Femur (tissue), 1 donor: ENCODE data around the gene TRIM3.
A peak's percentile ranks its signal among the peaks of the same experiment; 100 is the strongest.

ENCODE experiments used
- DNase-seq: peaks from one replicate; pipeline ENCODE4 v3.0.0-alpha.2; 2017

The TRIM3 gene

DNA sequence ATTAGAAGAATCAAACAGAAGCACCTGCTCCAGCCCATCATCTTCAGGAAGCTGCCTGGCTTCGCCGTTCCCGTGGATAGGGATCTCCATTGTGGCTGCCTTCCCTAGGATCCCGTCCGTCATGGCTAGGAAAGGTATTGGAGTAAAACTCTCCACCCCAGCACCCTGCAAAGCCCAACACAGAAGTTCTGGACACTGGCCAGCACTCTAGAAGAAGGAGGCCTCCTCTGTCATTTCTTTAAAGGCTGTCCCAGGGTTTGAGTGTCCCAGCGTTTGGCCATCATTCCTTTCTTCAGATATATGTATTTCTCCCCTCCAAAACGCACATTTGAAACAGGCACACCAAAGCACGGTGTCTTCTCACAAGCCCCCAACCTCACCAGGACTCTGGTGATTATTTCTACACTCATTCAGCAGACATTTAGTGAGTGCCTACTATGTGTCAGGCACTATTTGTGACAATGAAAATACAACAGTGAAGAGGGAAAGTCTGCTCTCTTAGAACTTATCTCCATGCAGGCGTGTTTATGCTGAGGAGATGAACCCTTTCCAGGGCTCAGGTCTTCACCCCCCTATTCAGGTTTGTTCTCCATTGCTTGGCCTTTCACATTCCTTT is 6.7 kb upstream of the TRIM3 start:
- no peak for DNase-seq

GRCh38 chr11:6476571-6476970 is 2.8 kb upstream of the TRIM3 start:
- DNase-seq, result no peak

DNA sequence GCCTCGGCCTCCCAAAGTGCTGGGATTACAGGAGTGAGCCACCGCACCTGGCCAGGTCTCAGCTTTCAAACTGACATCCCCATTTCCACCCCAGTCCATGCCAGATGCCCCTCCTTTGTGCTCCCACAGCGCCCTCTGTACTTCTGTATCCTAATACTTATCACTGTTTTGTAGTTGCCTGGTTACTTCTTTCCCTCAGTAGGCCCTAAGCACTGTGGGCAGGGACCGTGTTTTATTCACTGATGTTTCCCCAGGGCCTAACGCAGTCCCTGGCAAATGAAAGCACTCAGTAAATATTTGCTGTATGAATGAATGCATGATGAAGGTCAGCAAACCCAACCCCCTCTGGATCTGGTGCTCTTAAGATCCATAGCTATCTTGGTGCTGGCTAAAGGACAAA is 2.2 kb upstream of the TRIM3 start:
- DNase-seq, result no peak

DNA sequence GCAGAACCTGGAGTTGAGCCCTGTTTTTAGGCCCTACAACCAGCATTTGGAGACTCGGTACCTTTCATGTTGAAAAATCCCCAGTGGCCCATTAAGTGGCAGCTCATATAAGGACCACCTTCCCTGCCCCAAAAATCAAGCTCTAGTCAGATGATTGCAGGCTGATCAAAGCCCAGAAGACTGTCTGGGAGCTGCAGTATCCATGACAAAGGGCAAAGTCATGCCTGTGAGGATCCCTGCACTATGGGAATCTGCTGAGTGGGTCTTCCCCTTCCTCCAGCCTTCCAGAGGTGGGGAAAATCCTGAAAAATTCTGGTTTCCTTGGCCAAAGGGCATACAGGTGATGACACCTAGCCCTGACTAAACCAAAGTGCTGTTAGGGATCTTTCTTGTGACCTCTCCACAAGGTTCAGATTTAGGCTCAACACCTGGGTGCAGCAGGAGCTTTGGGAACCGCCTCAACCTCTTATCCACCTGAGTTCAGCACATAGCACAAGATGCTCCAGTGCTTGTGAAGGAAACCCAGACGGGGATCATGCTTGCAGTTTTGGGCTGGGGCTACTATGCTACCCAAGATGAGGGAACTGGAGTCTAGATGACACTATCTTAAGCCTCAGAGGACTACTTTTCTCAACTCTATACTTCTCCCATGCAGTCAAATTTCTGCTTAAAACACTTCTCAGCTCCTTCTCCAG is 1.2 kb upstream of the TRIM3 start:
- DNase-seq, result no peak

DNA sequence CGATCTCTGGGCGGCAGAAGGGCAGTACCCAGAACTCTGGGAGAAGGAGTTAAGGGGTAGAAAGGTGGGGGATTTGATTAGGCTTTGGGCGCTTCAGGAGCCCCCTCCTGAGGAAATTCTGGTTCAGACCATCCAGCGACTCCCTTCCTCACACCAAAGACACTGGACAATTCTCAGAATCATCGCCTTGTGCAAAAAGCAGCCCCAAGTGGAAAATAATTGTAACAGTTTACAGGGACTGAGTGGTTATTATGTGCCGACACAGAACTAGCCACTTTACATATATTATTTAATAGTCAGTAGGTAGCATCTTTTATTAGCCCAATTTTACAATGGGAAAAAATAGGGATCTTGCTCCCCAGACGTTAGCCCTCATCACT is 662 bp upstream of the TRIM3 start:
- DNase-seq, result no peak

DNA sequence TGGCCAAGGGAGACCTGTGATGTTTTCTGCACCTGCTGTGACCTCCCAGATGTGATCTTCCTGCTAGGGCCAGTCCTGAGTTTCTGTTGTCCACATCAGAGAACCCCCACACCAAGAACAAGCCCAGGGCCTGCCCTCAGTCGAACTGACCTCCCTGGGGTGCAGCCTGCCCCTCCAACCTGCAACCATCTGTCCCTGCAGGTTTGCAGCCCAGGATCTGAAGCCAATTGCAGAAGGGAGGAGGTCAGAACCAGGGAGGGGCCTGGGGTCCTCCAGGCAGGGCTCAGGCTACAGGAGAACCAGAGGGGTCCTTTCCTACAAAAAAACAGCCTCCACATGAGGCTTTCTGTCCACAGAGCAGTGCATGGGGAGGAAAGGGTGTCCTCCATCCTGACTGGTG is 807 bp downstream of the TRIM3 start:
- DNase-seq, result no peak

DNA sequence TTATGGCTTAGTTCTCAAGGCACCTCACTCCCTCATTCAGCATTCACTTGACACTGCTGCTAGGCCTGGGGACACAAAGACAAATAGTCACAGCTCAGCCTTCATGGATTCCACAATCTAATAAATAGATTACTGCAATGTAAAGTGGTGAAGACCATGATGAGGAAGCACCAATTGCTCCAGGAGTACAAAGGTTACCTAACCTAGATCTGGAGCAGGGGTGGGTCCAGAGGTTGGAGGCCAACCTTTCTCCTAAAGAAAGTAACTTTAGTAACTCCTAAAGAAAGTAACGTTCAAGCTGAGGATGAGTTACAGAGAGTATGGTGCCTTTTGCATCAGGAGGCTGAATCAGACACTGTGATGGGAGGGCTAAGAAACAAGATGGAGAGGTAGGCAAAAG is 4.1 kb downstream of the TRIM3 start:
- no peak for DNase-seq

- peak; percentile 93 for DNase-seq
These were observed 4.8 kb downstream of the TRIM3 start for GRCh38 chr11:6468712-6469495.

- no peak for DNase-seq
These were observed 14.7 kb downstream of the TRIM3 start for GRCh38 chr11:6459099-6459450.

GRCh38 chr11:6458352-6459098 is 15.2 kb downstream of the TRIM3 start:
- no peak for DNase-seq

DNA sequence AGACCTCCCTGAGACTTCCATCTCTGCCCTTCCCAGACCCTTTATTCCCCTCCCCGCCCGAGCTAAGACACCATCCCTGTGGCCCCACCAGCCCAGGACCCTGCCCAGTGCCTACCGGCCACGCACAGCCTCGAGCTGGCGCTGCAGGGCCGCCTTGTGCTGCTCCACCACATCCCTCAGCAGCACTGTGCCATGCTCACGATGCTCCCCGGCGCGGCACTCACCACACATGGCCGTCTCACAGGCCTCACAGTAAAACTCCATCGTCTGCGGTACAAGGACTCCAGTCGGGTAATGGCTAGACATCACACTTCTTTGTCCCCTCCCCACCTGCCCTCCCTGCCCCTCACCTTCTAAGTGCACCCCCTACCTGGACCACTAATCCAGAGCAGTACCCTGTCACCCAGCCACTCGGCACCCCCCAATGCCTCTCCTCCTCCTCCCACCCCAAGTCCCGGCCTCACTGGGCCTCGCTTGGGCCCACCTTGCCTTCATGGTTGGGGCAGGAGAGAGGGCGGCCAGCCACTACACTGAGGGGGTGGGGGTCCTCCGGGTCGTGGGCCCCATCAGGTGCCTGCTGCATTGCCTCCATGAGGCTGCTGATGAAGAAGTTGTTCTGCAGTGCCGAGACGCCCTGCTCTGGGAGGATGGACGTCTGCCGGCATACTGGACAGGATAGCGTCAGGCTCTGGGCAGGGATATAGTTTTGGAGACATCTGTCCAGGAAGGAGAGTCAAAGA is 16.0 kb downstream of the TRIM3 start:
- no peak for DNase-seq

DNA sequence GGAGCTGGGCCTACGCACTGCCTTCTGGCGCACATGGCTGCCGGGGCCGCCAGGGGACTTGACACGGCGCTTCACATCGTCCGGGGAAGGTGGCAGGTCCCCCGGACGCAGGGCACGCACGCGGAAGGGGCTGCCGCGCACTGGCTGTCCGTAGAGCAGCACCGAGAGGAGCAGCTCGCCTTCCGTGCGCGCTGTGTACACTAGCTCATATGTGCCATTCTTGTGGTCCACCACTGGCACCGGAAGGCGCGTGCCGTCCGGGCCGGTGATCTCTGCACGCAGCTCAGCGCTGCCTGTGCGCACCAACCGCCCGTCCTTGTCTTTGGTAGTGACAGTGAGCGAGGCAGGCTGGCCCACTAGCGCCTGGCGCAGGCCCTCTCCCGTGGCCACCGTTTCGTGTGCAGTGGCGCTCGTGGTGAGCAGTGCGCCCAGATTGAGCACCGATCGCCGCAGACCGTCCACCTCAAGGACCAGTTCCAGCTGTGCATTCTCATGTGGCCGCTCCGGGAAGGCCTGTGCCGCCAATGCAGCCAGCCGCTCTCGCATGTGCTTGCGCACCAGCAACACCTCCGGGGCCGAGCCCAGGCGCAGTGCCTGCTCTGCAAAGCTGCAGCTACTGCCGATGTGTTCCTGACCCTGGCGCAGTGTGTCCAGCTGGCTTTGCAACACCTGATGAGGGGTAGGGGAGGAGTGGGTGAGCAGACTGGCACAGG is 17.2 kb downstream of the TRIM3 start:
- no peak for DNase-seq

- no peak for DNase-seq
These were observed 18.7 kb downstream of the TRIM3 start for GRCh38 chr11:6455070-6455469.

DNA sequence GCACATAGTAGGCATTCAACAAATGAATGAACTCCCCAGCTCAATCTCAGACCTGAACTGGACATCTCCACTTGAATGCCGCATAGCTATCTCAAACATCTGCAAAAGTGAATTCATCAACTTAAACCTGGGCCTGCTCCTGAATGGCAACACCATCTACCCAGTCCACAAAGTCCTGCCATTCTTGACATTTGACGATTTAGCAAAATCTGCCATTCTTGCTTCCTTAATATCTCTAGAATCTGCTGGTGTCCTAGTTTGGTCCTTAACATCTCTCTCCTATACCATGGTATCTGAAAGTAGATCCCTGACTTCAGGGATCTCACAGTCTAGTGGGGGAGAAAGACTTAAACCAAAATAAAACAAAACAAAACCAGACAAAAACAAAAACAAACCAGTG is 20.6 kb downstream of the TRIM3 start:
- no peak for DNase-seq

DNA sequence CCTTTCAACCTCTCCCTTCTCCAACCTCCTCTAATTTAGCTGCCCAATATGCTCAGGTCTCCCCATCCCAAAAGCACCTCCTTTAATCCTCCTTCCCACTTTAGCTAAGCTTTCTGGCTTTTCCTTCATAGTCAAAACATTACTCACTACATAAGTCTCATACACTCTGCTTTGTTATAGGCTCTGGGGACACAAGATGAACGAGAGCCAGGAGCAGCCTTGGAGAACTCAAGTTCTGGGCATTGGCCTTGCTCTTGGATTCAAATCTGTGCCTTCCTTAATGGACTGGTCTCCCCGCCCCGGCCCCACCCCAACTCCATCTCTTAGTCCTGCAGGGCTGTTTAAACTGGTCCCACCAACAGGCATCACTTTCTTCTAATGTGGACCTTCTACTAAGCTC is 21.5 kb downstream of the TRIM3 start:
- no peak for DNase-seq

GRCh38 chr11:6448574-6448973 is 25.2 kb downstream of the TRIM3 start:
- no peak for DNase-seq

DNA sequence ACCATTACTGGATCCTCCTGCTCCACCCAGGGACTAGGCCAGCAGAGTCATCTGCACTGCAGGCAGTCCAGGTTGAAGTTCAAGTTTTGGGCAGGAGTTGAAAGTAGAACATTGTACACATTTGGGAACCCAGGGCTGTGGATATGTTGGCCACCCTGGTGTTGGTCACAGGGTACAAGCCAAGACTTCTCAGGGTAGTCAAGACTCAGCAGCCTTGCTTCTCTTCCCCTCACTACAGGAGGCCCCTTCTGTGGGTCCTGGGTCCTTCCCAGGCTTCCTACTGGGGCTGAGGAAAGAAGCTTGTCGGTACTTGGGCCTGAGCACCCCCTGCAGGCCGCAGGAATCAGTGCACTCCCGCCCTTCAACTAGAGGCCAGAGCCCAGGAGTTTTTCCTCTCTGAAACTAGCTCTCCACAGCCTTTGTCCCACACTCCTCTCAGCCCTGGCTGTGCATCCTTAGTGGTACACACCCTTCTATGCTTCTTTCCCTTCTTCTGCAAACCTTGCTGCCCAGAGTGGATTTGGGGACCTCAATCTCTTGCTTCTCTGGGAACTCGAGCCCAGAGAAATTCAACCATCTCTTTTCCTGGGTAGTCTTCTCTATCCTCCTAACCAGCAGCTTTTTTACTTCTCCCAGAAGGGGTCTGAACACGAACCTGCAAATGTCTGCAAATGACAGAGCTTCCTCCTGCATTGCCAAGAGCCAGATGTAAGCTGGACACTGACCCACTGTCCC is 30.3 kb downstream of the TRIM3 start:
- peak; percentile 43 for DNase-seq

- DNase-seq, result no peak
These were observed 31.3 kb downstream of the TRIM3 start for GRCh38 chr11:6442441-6442840.

GRCh38 chr11:6440906-6441358 is 32.8 kb downstream of the TRIM3 start, which contains the start of gene HPX:
Gene HPX, minus strand, starts transcription at chr11:6440987. Its CDS starts 24 bp downstream, at chr11:6440963.
- no peak for DNase-seq

DNA sequence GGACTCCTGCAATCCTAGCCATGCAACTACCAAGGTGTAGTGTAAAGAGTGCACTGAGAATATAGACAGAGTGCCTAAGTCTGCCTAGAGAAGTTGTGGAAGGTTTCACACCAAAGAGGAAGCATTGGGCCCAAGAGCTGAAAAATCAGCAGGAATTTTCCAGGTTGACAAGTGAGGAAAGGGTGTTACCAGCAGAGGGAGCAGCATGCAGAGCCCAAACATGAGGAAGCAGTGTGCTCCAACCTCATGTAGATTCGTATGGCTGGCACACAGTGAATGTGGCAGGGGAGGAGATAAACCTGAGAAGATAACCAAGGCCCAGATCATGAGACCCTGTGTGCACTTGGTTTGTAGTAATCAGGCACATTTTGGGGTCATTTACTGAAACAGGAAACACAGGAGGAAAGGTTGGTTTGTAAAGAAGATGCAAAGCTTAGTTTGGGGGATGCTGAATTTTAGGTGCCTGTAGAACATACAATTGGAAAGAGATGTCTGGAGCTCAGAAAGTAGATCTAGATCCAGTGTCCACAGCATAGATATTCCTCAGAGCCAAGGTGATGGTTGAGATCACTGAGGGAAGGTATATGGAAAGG is 34.7 kb downstream of the TRIM3 start:
- DNase-seq, result peak; percentile 45

- DNase-seq, result no peak
These were observed 35.7 kb downstream of the TRIM3 start for GRCh38 chr11:6437993-6438392.
